Memory B cell (primary cell): ENCODE data around the gene OR2C3.
"Not testable (repeated sequence)": the region's sequence is repeated elsewhere in the genome, so short reads cannot be mapped to it uniquely, and the experiment has no call there.

Experiments
- ATAC-seq: fragments of 150-1000 bp; cut with Tn5 transposase; 2 replicates; pipeline ENCODE4 v1.10.0; 2021; ENCODE audit warnings: low read depth, mild to moderate bottlenecking, moderate library complexity
- DNase-seq, 2 donors: peaks; one replicate each; pipeline ENCODE4 v3.0.0; 2022; ENCODE audit warnings: low spot score in 2 of 2
- H3K27ac Mint-ChIP-seq: one replicate; pipeline ENCODE4 v1.8.0; 2022; ENCODE audit warnings: mild to moderate bottlenecking, moderate library complexity, mixed read lengths
- H3K27me3 Mint-ChIP-seq: one replicate; pipeline ENCODE4 v1.8.0; 2022; ENCODE audit warnings: mixed read lengths
- H3K36me3 Mint-ChIP-seq: one replicate; pipeline ENCODE4 v1.8.0; 2022; ENCODE audit warnings: mild to moderate bottlenecking, mixed read lengths
- H3K4me1 Mint-ChIP-seq: one replicate; pipeline ENCODE4 v1.8.0; 2022; ENCODE audit warnings: mixed read lengths
- H3K4me3 Mint-ChIP-seq: one replicate; pipeline ENCODE4 v1.8.0; 2022; ENCODE audit warnings: mild to moderate bottlenecking, moderate library complexity, mixed read lengths
- H3K9me3 Mint-ChIP-seq: one replicate; pipeline ENCODE4 v1.8.0; 2022; ENCODE audit warnings: mixed read lengths

OR2C3 gene

GRCh38 chr1:247491328-247491727 is 44.9 kb downstream of the OR2C3 start:
- H3K27ac Mint-ChIP-seq = no peak overlapping the region
- peaks cover 14% of the 10 kb centered on the region for H3K27me3 Mint-ChIP-seq
- DNase-seq = no peak
- no peak overlapping the region for H3K4me3 Mint-ChIP-seq
- no peaks in the 10 kb centered on the region for H3K9me3 Mint-ChIP-seq
- H3K4me1 Mint-ChIP-seq = no peaks in the 10 kb centered on the region
- H3K36me3 Mint-ChIP-seq = no peaks in the 10 kb centered on the region
- ATAC-seq = no peak

- no peak overlapping the region for H3K27ac Mint-ChIP-seq
- H3K9me3 Mint-ChIP-seq = no peaks in the 10 kb centered on the region
- DNase-seq = peak; percentile 26 to 37
- H3K36me3 Mint-ChIP-seq = no peaks in the 10 kb centered on the region
- H3K27me3 Mint-ChIP-seq = peaks cover 10% of the 10 kb centered on the region
- H3K4me3 Mint-ChIP-seq = no peak overlapping the region
- peak; percentile 78 for ATAC-seq
- H3K4me1 Mint-ChIP-seq = no peaks in the 10 kb centered on the region
Measured at GRCh38 chr1:247487057-247487456, 49.2 kb downstream of the OR2C3 start.

GRCh38 chr1:247482747-247483146 is 53.5 kb downstream of the OR2C3 start:
- H3K27ac Mint-ChIP-seq = no peak overlapping the region
- no peak overlapping the region for H3K4me3 Mint-ChIP-seq
- H3K36me3 Mint-ChIP-seq = no peaks in the 10 kb centered on the region
- H3K27me3 Mint-ChIP-seq = no peaks in the 10 kb centered on the region
- no peaks in the 10 kb centered on the region for H3K9me3 Mint-ChIP-seq
- ATAC-seq (no peak), DNase-seq (no peak)
- no peaks in the 10 kb centered on the region for H3K4me1 Mint-ChIP-seq

- peak; percentile 28 to 50 for DNase-seq
- not testable (repeated sequence) for H3K4me1 Mint-ChIP-seq, H3K27me3 Mint-ChIP-seq, H3K4me3 Mint-ChIP-seq, H3K9me3 Mint-ChIP-seq, H3K36me3 Mint-ChIP-seq
- peak; percentile 81 for ATAC-seq
- H3K27ac Mint-ChIP-seq = peak overlapping the region; percentile 82
Measured at GRCh38 chr1:247476328-247477058, 59.7 kb downstream of the OR2C3 start.

GRCh38 chr1:247475793-247476192 is 60.4 kb downstream of the OR2C3 start:
- peaks cover 8% of the 10 kb centered on the region for H3K4me1 Mint-ChIP-seq
- no peaks in the 10 kb centered on the region for H3K27me3 Mint-ChIP-seq
- ATAC-seq (no peak), DNase-seq (no peak)
- no peak overlapping the region for H3K4me3 Mint-ChIP-seq
- no peaks in the 10 kb centered on the region for H3K36me3 Mint-ChIP-seq
- H3K27ac Mint-ChIP-seq = peak overlapping the region; percentile 82
- H3K9me3 Mint-ChIP-seq = peaks cover 6% of the 10 kb centered on the region
